SK-N-SH treated with all-trans-retinoic acid at 6 μM for 48 hours (cell line): ENCODE measurements around the gene SLC6A7.

Experiments
- BACH2 ChIP-seq: fragments of 250-450 bp; sonication (Bioruptor Pico); IDR thresholded peaks from 2 replicates; pipeline ENCODE4 v1.9.0; 2021; ENCODE audit warnings: mild to moderate bottlenecking, borderline replicate concordance
- CSRNP3 ChIP-seq: fragments of 250-450 bp; sonication (Bioruptor Pico); IDR thresholded peaks from 2 replicates; pipeline ENCODE4 v1.5.1; 2021; ENCODE audit warnings: mild to moderate bottlenecking, moderate library complexity
- ISL1 ChIP-seq: fragments of 250-450 bp; sonication (Bioruptor Pico); IDR thresholded peaks from 2 replicates; pipeline ENCODE4 v2.1.2; 2022; ENCODE audit warnings: mild to moderate bottlenecking, moderate library complexity
- POU6F1 ChIP-seq: fragments of 250-450 bp; sonication (Bioruptor Pico); IDR thresholded peaks from 2 replicates; pipeline ENCODE4 v1.8.0; 2021; ENCODE audit warnings: low read depth, mild to moderate bottlenecking, moderate library complexity, borderline replicate concordance
- TF ChIP-seq, protein P1 (sequence below): fragments of 250-450 bp; sonication (Bioruptor Pico); IDR thresholded peaks from 2 replicates; pipeline ENCODE4 v1.8.0; 2020; ENCODE audit warnings: mild to moderate bottlenecking, moderate library complexity, borderline replicate concordance

DNA sequence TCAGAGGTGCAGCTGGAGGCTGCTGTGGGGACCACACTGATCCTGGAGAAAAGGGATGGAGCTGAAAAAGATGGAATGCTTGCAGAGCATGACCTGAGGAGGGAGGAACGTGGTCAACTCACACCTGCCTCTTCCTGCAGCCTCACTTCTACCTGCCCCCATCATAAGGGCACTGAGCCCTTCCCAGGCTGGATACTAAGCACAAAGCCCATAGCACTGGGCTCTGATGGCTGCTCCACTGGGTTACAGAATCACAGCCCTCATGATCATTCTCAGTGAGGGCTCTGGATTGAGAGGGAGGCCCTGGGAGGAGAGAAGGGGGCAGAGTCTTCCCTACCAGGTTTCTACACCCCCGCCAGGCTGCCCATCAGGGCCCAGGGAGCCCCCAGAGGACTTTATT is 5.9 kb upstream of the SLC6A7 start:
- TF ChIP-seq BACH2 (CRISPR knock-in tag), result no peak
- TF ChIP-seq ISL1 (CRISPR knock-in tag), result no peak
- TF ChIP-seq, protein P1, sequence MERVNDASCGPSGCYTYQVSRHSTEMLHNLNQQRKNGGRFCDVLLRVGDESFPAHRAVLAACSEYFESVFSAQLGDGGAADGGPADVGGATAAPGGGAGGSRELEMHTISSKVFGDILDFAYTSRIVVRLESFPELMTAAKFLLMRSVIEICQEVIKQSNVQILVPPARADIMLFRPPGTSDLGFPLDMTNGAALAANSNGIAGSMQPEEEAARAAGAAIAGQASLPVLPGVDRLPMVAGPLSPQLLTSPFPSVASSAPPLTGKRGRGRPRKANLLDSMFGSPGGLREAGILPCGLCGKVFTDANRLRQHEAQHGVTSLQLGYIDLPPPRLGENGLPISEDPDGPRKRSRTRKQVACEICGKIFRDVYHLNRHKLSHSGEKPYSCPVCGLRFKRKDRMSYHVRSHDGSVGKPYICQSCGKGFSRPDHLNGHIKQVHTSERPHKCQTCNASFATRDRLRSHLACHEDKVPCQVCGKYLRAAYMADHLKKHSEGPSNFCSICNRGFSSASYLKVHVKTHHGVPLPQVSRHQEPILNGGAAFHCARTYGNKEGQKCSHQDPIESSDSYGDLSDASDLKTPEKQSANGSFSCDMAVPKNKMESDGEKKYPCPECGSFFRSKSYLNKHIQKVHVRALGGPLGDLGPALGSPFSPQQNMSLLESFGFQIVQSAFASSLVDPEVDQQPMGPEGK (CRISPR knock-in tag), result no peak
- no peak for TF ChIP-seq CSRNP3 (CRISPR knock-in tag)
- TF ChIP-seq POU6F1, result no peak
